Skeletal muscle tissue (tissue), 4 donors: Measurements from ENCODE around the gene C10orf88. TPM values are rescaled to one million over a fixed set of nuclear protein-coding genes. Genes with fewer than 3 reads are reported as not detected.

Experiments
- H3K27ac ChIP-seq: one replicate; pipeline ENCODE4 v1.7.0; 2013; ENCODE audit warnings: mild to moderate bottlenecking, low read depth, low read length, inconsistent platforms
- H3K27me3 ChIP-seq, 3 donors: one replicate each; pipeline ENCODE4 v1.7.0; 2013; ENCODE audit warnings: low read length in 3 of 3; ENCODE audit not compliant: control insufficient read depth in 3 of 3, insufficient read depth in 3 of 3
- H3K36me3 ChIP-seq, 3 donors: one replicate each; pipeline ENCODE4 v1.7.0; 2013; ENCODE audit warnings: low read length in 3 of 3; ENCODE audit not compliant: control insufficient read depth in 3 of 3, insufficient read depth in 3 of 3
- H3K4me1 ChIP-seq, 3 donors: one replicate each; pipeline ENCODE4 v1.7.0; 2013; ENCODE audit warnings: low read length in 3 of 3, mild to moderate bottlenecking in 3 of 3; ENCODE audit not compliant: control insufficient read depth in 3 of 3, insufficient read depth in 3 of 3
- H3K4me3 ChIP-seq, 3 donors: one replicate each; pipeline ENCODE4 v1.7.0; 2013; ENCODE audit warnings: low read length in 3 of 3
- H3K9ac ChIP-seq, 3 donors: one replicate each; pipeline ENCODE4 v1.7.0; 2013; ENCODE audit warnings: low read length in 3 of 3, mild to moderate bottlenecking in 3 of 3, moderate library complexity in 2 of 3, low read depth in 1 of 3
- H3K9me3 ChIP-seq, 3 donors: one replicate each; pipeline ENCODE4 v1.7.0; 2013; ENCODE audit warnings: low read length in 3 of 3; ENCODE audit not compliant: control insufficient read depth in 3 of 3
- total RNA-seq: library from RNA; depleted of rRNA; stranded (reverse); fragments of >200 nt; gene quantifications from one replicate; pipeline ENCODE4 v1.2.3, GENCODE V29; 2014
- donor health status: Osteomylitis.

C10orf88 gene
- total RNA-seq, 1 donor from 2014 or later: 12.5 TPM

DNA sequence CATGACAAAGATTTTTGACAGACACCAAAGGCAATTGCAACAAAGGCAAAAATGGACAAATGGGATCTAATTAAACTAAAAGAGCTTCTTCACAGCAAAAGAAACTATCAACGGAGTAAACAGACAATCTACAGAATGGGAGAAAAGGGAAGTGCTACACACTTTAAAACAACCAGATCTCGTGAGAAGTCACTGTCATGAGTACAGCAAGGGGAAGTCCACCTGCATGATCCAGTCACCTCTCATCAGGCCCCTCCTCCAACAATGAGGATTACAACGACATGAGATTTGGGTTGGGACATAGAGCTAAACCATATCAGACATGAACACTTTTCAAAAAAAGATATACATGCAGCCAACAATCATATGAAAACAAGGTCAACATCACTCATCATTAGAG is 14.7 kb upstream of the C10orf88 start:
- no peaks in the 10 kb centered on the region for H3K27me3 ChIP-seq
- no peak overlapping the region for H3K27ac ChIP-seq
- H3K9ac ChIP-seq: no peak overlapping the region
- H3K4me3 ChIP-seq: no peak overlapping the region
- H3K9me3 ChIP-seq: no peaks in the 10 kb centered on the region
- no peaks in the 10 kb centered on the region for H3K36me3 ChIP-seq
- no peaks in the 10 kb centered on the region for H3K4me1 ChIP-seq

DNA sequence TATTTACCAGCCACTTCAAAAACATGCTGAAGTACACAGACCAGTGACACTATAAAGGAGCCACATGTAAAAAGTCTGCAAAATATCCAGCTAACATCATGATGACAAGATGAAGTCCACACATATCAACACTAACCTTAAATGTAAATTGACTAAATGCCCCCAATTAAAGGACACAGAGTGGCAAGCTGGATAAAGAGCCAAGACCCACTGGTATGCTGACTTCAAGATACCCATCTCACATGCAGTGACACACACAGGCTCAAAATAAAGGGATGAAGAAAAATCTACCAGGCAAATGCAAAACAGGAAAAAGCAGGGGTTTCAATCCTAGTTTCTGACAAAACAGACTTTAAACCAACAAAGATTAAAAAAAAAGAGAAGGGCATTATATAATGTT is 12.9 kb upstream of the C10orf88 start:
- Histone ChIP-seq H3K4me1 (no peaks in the 10 kb centered on the region), H3K27me3 (no peaks in the 10 kb centered on the region), H3K27ac (no peak overlapping the region), H3K4me3 (no peak overlapping the region), H3K9ac (no peak overlapping the region), H3K36me3 (no peaks in the 10 kb centered on the region), H3K9me3 (no peaks in the 10 kb centered on the region)

DNA sequence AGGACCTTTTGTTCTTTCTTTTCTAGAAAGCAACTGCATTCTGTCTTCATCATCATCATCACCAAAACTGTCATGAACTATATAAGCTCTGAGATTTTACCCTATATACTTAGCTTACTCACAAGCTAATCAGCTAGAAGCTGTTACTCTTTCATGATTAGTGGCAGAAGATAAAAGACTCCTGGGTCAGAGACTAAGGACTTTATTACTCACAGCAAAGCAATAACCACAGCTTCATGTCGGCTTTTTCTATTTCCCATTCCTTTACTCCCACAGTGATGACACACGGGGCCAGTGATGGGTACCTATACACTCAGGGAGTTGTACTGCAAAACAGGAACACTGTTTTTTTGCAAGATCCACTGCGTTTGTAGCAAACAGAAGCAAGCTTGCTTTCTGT is 8.4 kb upstream of the C10orf88 start:
- H3K4me3 ChIP-seq: no peak overlapping the region
- no peak overlapping the region for H3K9ac ChIP-seq
- no peaks in the 10 kb centered on the region for H3K9me3 ChIP-seq
- H3K27me3 ChIP-seq: no peaks in the 10 kb centered on the region
- no peaks in the 10 kb centered on the region for H3K4me1 ChIP-seq
- no peak overlapping the region for H3K27ac ChIP-seq
- no peaks in the 10 kb centered on the region for H3K36me3 ChIP-seq

DNA sequence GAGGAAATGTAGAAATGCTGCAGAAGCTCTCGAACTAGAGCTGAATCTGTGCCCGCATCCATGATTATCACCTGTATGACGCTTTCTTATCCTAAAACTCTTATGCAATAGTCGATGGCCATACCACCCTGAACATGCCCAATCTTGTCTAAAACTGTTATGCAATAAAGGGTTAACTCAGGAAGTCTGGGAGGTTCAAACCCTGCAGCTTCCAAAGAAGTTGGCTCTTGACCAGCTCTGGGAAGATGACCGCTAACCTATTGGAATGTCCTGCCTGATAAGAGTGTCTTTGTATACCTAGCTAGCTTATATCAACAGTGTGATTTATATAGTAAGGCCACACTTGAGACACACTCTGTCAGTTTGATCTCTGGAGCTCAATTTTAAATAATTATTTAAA is 3.4 kb upstream of the C10orf88 start:
- Histone ChIP-seq H3K27ac (no peak overlapping the region), H3K27me3 (no peaks in the 10 kb centered on the region), H3K4me3 (no peak overlapping the region), H3K36me3 (peaks cover 0 to under 1% (median 0%) of the 10 kb centered on the region in 3 donors), H3K4me1 (peaks cover 8 to 12% (median 11%) of the 10 kb centered on the region in 3 donors), H3K9ac (no peak overlapping the region), H3K9me3 (no peaks in the 10 kb centered on the region)

DNA sequence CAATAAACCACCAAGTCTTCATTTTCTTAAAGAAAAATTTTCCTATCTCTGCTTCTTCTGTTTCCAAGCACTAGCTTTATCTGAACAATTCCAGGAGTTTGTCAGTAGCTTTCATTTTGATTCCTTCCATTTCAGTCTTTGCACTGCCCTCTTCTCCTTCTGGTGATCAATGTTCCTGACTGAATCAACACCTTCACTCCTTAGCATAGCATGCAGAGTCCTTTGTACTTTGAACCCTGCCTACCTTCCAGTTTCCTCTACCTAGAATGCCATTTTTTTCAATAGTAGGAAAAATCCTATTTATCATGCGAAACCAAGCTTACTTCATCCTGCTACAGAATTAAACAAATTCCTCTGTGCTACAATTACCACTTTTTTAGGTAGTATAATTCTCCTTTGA is 1.9 kb upstream of the C10orf88 start:
- Histone ChIP-seq H3K9me3 (no peaks in the 10 kb centered on the region), H3K27ac (no peak overlapping the region), H3K4me1 (peaks cover 8 to 12% (median 11%) of the 10 kb centered on the region in 3 donors), H3K4me3 (no peak overlapping the region), H3K9ac (no peak overlapping the region), H3K36me3 (peaks cover 0 to 5% (median 0%) of the 10 kb centered on the region in 3 donors), H3K27me3 (no peaks in the 10 kb centered on the region)

DNA sequence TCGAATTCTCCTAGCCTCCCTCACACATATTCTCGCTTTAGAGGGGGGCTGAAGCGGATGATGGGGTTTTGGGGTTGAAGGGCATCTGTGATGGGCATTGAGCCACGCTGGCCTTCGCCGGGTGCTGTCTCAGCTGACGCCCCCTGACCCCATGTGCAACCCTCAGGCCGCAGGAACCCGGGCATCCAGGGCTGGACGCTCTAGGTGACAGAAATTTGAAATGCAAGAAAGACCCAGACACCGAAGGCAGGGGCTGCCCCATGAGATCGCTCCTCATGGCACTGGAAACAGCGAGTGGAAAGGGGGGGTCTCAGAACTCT is 664 bp upstream of the C10orf88 start:
- peaks cover 8 to 12% (median 11%) of the 10 kb centered on the region in 3 donors for H3K4me1 ChIP-seq
- no peak overlapping the region for H3K27ac ChIP-seq
- peak overlapping the region; percentile 83 to 89 (median 86) for H3K4me3 ChIP-seq
- peaks cover 0 to 8% (median 4%) of the 10 kb centered on the region in 3 donors for H3K36me3 ChIP-seq
- no peaks in the 10 kb centered on the region for H3K9me3 ChIP-seq
- no peak overlapping the region for H3K9ac ChIP-seq
- no peaks in the 10 kb centered on the region for H3K27me3 ChIP-seq

DNA sequence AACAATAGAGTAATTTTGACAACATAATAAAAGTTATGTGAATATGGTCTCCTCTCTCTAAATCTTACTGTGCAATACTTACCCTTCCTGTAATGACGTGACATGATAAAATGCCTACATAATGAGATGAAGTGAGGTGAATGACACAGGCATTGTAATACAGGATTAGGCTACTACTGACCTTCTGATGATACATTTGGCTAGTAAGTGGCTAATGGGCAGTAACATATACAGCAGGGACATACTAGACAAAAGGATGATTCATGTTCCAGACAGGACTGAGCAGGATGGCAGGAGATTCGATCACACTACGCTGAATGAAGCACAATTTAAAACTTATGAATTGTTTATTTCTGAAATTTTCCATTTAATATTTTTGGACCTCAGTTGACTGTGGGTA is 4.7 kb downstream of the C10orf88 start:
- peaks cover 3 to 7% (median 4%) of the 10 kb centered on the region in 3 donors for H3K4me1 ChIP-seq
- H3K4me3 ChIP-seq: no peak overlapping the region
- H3K27ac ChIP-seq: no peak overlapping the region
- no peak overlapping the region for H3K9ac ChIP-seq
- peaks cover 9 to 31% (median 30%) of the 10 kb centered on the region in 3 donors for H3K36me3 ChIP-seq
- no peaks in the 10 kb centered on the region for H3K9me3 ChIP-seq
- H3K27me3 ChIP-seq: no peaks in the 10 kb centered on the region

DNA sequence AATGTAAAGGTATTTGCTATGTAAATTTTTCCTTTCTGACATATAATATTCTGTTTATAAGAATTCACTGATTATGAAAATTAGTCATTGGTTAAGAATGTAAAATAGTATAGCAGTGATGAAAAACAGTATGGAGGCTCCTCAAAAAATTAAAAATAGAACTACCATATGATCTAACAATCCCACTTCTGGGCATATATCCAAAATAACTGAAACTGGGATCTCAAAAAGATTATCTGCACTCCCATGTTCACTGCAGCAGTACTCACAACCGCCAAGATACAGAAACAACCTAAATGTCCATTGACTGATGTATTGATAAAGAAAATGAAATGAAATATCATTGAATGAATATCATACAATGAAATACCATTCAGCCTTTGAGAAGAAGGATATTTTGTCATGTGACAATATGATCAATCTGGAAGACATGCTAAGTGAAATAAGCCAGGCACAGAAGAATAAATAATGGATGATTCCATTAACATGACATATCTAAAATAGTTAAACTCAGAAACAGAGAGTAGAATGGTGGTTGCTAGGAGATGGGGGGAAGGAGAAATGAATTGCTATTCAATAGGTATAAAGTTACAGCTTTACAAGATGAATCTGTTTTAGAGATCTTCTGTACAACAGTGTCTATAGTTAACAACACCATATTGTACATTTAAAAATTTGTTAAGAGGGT is 14.0 kb downstream of the C10orf88 start:
- no peaks in the 10 kb centered on the region for H3K4me1 ChIP-seq
- H3K4me3 ChIP-seq: no peak overlapping the region
- no peaks in the 10 kb centered on the region for H3K27me3 ChIP-seq
- no peak overlapping the region for H3K27ac ChIP-seq
- no peak overlapping the region for H3K9ac ChIP-seq
- no peaks in the 10 kb centered on the region for H3K9me3 ChIP-seq
- H3K36me3 ChIP-seq: peaks cover 2 to 18% (median 10%) of the 10 kb centered on the region in 3 donors

DNA sequence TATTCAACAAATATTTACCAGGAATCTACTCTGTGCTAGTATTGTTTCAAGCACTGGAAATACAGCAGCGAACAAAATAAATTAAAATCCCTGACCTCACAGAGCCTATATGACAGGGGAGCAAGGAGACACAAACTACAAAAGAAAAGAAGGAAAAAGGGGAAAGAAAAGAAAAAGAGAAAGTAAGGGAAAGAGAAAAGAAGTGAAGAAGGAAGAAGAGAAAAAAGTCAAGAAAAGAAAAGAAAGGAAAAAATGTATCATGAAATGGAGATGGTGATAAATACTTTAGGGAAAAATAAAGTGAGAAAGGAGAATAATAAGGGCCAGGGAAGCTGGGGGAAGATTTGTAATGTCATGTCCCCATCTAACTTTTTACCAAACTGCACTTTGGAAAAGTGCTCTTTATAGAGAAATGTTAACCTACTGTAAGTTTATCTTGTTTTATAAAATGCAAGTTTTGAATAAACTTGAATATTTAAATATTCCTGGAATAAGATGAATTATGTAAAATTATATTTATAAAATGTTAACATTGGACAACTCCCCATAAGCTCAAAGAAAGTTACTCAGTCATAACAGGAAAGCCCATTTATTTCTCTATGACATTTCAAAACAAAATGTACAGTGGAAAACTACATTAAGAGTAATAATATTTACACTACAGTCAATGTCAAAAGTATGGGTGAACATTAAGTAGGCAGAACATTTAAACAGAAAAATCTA is 14.7 kb downstream of the C10orf88 start:
- H3K9me3 ChIP-seq: no peaks in the 10 kb centered on the region
- no peak overlapping the region for H3K4me3 ChIP-seq
- H3K36me3 ChIP-seq: peaks cover 2 to 18% (median 10%) of the 10 kb centered on the region in 3 donors
- H3K27me3 ChIP-seq: no peaks in the 10 kb centered on the region
- no peak overlapping the region for H3K27ac ChIP-seq
- no peaks in the 10 kb centered on the region for H3K4me1 ChIP-seq
- H3K9ac ChIP-seq: no peak overlapping the region

DNA sequence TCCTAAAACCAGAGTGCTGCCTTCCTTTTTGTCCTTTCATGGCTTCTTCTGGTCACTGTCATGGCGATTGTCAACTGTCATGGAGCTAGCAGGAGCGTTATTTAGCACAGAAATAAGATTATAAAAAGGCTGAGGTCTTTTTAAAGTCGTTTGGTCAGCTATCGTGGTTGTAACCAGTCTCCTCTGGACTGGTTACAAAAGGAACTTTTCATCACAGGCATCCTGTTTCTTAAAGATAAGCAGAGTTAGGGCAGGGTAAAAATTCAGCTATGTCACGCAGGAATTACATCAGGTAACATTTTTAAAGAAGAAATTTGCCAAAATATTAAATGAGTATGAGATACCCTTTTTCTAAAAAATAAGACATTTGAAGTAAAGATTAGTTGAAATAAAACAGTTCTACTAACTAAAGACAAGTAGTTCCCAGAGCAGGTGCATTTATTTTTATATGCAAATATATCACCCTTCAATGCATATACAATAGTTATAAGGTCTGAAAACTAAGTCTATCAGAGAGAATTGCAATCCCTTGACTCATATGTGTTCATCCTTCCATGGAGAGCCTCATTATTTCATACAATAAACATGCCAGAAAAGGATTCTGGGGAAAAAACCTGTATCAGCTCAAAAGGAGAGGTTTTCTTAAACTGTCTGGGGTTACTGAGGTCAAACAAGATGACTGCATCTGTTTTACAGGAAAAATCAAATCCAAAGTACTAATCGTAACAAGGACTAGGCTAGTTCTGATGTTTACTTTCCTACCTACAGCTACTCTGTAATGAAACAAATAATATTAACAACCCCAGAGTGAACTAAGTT is 22.7 kb downstream of the C10orf88 start:
- no peak overlapping the region for H3K27ac ChIP-seq
- H3K9ac ChIP-seq: no peak overlapping the region
- no peaks in the 10 kb centered on the region for H3K27me3 ChIP-seq
- peaks cover 0 to 6% (median 0%) of the 10 kb centered on the region in 3 donors for H3K36me3 ChIP-seq
- no peaks in the 10 kb centered on the region for H3K4me1 ChIP-seq
- no peaks in the 10 kb centered on the region for H3K9me3 ChIP-seq
- H3K4me3 ChIP-seq: no peak overlapping the region
